NT2/D1 (cell line): ENCODE results near the gene FBXL2.

Experiments used
- DNase-seq: peaks from one replicate; pipeline ENCODE4 v3.0.0-alpha.2; 2011; ENCODE audit warnings: low read depth, low spot score
- H3K27me3 ChIP-seq: 2 replicates; pipeline ENCODE4 v1.6.0; 2011; ENCODE audit warnings: mild to moderate bottlenecking; ENCODE audit not compliant: insufficient read length, insufficient read depth
- H3K36me3 ChIP-seq: 2 replicates; pipeline ENCODE4 v1.6.1; 2011; ENCODE audit warnings: mild to moderate bottlenecking, low read length, mixed read lengths; ENCODE audit not compliant: insufficient read depth, insufficient read length
- H3K4me1 ChIP-seq: 2 replicates; pipeline ENCODE4 v1.5.1; 2011; ENCODE audit not compliant: insufficient read depth, insufficient read length
- H3K4me3 ChIP-seq: 2 replicates; pipeline ENCODE4 v1.5.1; 2011; ENCODE audit warnings: low read depth; ENCODE audit not compliant: insufficient read length
- H3K9ac ChIP-seq: 2 replicates; pipeline ENCODE4 v1.6.0; 2011; ENCODE audit warnings: low read depth; ENCODE audit not compliant: insufficient read length
- H3K9me3 ChIP-seq: 2 replicates; pipeline ENCODE4 v1.5.1; 2011; ENCODE audit warnings: mild to moderate bottlenecking, low read length; ENCODE audit not compliant: insufficient read depth
- SUZ12 ChIP-seq: IDR thresholded peaks from 2 replicates; pipeline ENCODE4 v1.6.1; 2011; ENCODE audit not compliant: insufficient read length, insufficient read depth; ENCODE audit errors: extremely low read depth
- YY1 ChIP-seq: IDR thresholded peaks from 2 replicates; pipeline ENCODE4 v1.6.1; 2011; ENCODE audit not compliant: insufficient read length, insufficient read depth
- ZNF274 ChIP-seq: IDR thresholded peaks from 2 replicates; pipeline ENCODE4 v1.6.1; 2011; ENCODE audit warnings: mild to moderate bottlenecking, low read depth, low read length

The FBXL2 gene

GRCh38 chr3:33372218-33373081, 95.2 kb downstream of the FBXL2 start:
- TF ChIP-seq YY1 (no peak), SUZ12 (no peak), ZNF274 (no peak)
- peak; percentile 30 for DNase-seq

DNA sequence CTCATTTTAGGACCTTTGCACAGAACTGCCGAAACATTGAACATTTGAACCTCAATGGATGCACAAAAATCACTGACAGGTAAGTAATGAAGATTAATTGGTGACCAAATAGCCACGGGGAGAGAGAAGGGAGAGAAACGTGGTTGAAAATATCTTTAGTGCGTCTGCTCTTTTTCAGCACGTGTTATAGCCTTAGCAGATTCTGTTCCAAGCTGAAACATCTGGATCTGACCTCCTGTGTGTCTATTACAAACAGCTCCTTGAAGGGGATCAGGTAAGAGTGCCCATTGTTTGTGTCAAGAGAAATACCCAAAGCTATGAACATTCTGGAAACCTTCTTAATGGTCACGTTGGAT, 95.8 kb downstream of the FBXL2 start:
- H3K4me1 ChIP-seq: peaks cover 2% of the 10 kb centered on the region

More at GRCh38 chr3:33372218-33373081, 95.2 kb downstream of the FBXL2 start:
- H3K36me3 ChIP-seq: peaks cover 29% of the 10 kb centered on the region
- H3K9ac ChIP-seq: no peak overlapping the region
- H3K9me3 ChIP-seq: no peaks in the 10 kb centered on the region
- H3K27me3 ChIP-seq: no peaks in the 10 kb centered on the region
- no peak overlapping the region for H3K4me3 ChIP-seq
- H3K4me1 ChIP-seq: peaks cover 1% of the 10 kb centered on the region

GRCh38 chr3:33377489-33377888, 100.2 kb downstream of the FBXL2 start:
- no peak overlapping the region for H3K4me3 ChIP-seq
- H3K27me3 ChIP-seq: no peaks in the 10 kb centered on the region
- no peak for TF ChIP-seq SUZ12
- TF ChIP-seq YY1: no peak
- no peak for TF ChIP-seq ZNF274
- no peak overlapping the region for H3K9ac ChIP-seq
- H3K4me1 ChIP-seq: peaks cover 2% of the 10 kb centered on the region
- DNase-seq: no peak
- peaks cover 55% of the 10 kb centered on the region for H3K36me3 ChIP-seq
- H3K9me3 ChIP-seq: no peaks in the 10 kb centered on the region

More for the DNA sequence above, 95.8 kb downstream of the FBXL2 start:
- H3K4me3 ChIP-seq: no peak overlapping the region
- H3K9ac ChIP-seq: no peak overlapping the region
- H3K27me3 ChIP-seq: no peaks in the 10 kb centered on the region
- peaks cover 35% of the 10 kb centered on the region for H3K36me3 ChIP-seq
- no peak for DNase-seq
- no peak for TF ChIP-seq ZNF274
- no peak for TF ChIP-seq YY1
- TF ChIP-seq SUZ12: no peak
- H3K9me3 ChIP-seq: no peaks in the 10 kb centered on the region

GRCh38 chr3:33377931-33378330, 100.7 kb downstream of the FBXL2 start:
- Histone ChIP-seq H3K9me3 (no peaks in the 10 kb centered on the region), H3K27me3 (no peaks in the 10 kb centered on the region), H3K4me3 (no peak overlapping the region), H3K36me3 (peaks cover 55% of the 10 kb centered on the region), H3K4me1 (peaks cover 2% of the 10 kb centered on the region), H3K9ac (no peak overlapping the region)
- TF ChIP-seq SUZ12: no peak
- TF ChIP-seq YY1: no peak
- TF ChIP-seq ZNF274: no peak
- DNase-seq: no peak

GRCh38 chr3:33380653-33381052, 103.4 kb downstream of the FBXL2 start:
- no peak for TF ChIP-seq SUZ12
- TF ChIP-seq YY1: no peak
- TF ChIP-seq ZNF274: no peak
- peaks cover 57% of the 10 kb centered on the region for H3K36me3 ChIP-seq
- no peaks in the 10 kb centered on the region for H3K9me3 ChIP-seq

GRCh38 chr3:33383951-33384350, 106.7 kb downstream of the FBXL2 start:
- TF ChIP-seq ZNF274: no peak
- no peak for TF ChIP-seq YY1
- TF ChIP-seq SUZ12: no peak
- H3K36me3 ChIP-seq: peaks cover 59% of the 10 kb centered on the region
- H3K27me3 ChIP-seq: no peaks in the 10 kb centered on the region
- no peaks in the 10 kb centered on the region for H3K4me1 ChIP-seq
- no peak overlapping the region for H3K4me3 ChIP-seq
- H3K9me3 ChIP-seq: no peaks in the 10 kb centered on the region
- DNase-seq: no peak
- no peak overlapping the region for H3K9ac ChIP-seq

More at GRCh38 chr3:33380653-33381052, 103.4 kb downstream of the FBXL2 start:
- H3K4me3 ChIP-seq: no peak overlapping the region
- no peak overlapping the region for H3K9ac ChIP-seq
- no peak for DNase-seq
- H3K27me3 ChIP-seq: no peaks in the 10 kb centered on the region
- H3K4me1 ChIP-seq: peaks cover 2% of the 10 kb centered on the region

GRCh38 chr3:33385423-33385822, 108.2 kb downstream of the FBXL2 start:
- Histone ChIP-seq H3K36me3 (peaks cover 72% of the 10 kb centered on the region), H3K27me3 (no peaks in the 10 kb centered on the region)
- TF ChIP-seq ZNF274 (no peak), YY1 (no peak), SUZ12 (no peak)

More at GRCh38 chr3:33385423-33385822, 108.2 kb downstream of the FBXL2 start:
- Histone ChIP-seq H3K9ac (no peak overlapping the region), H3K9me3 (no peaks in the 10 kb centered on the region), H3K4me3 (no peak overlapping the region), H3K4me1 (no peaks in the 10 kb centered on the region)
- DNase-seq: no peak
